WTC11 (cell line): Measurements from ENCODE around the gene KCNH8. TPM values are rescaled to one million over a fixed set of nuclear protein-coding genes. Genes with fewer than 3 reads are reported as not detected.

Experiments
- ATAC-seq: fragments of 200-7000 bp; cut with Tn5 transposase; 2 replicates; pipeline ENCODE4 v1.10.0; 2021; ENCODE audit warnings: mild to moderate bottlenecking, moderate library complexity
- CTCF ChIA-PET: fragments of 300-600 bp; sonication (Branson Sonifier 250); formaldehyde crosslinking; loops from one replicate; lab custom pipeline; 2021; ENCODE audit warnings: antibody characterized with exemption; lab: Charles Lee
- POLR2A ChIA-PET: fragments of 350-600 bp; sonication (Branson Sonifier 250); formaldehyde crosslinking; loops from one replicate; lab custom pipeline; 2021; ENCODE audit warnings: antibody characterized with exemption; lab: Charles Lee
- DNase-seq: peaks from one replicate; pipeline ENCODE4 v3.0.0; 2021; ENCODE audit warnings: low spot score
- H3K27ac Mint-ChIP-seq: 2 replicates; pipeline ENCODE4 v1.8.0; 2021; ENCODE audit warnings: mixed read lengths
- H3K27me3 Mint-ChIP-seq: 2 replicates; pipeline ENCODE4 v1.8.0; 2021; ENCODE audit warnings: low read depth, mild to moderate bottlenecking, moderate library complexity, mixed read lengths
- H3K36me3 Mint-ChIP-seq: 2 replicates; pipeline ENCODE4 v1.8.0; 2021; ENCODE audit warnings: mixed read lengths
- H3K4me1 Mint-ChIP-seq: 2 replicates; pipeline ENCODE4 v1.8.0; 2022; ENCODE audit warnings: mixed read lengths
- H3K4me3 Mint-ChIP-seq: 2 replicates; pipeline ENCODE4 v1.8.0; 2021; ENCODE audit warnings: mild to moderate bottlenecking, moderate library complexity, mixed read lengths
- H3K9me3 Mint-ChIP-seq: 2 replicates; pipeline ENCODE4 v1.8.0; 2021; ENCODE audit warnings: mixed read lengths
- ARID4B ChIP-seq: sonication (generic); formaldehyde crosslinking; IDR thresholded peaks from 2 replicates; pipeline ENCODE4 v1.8.0; 2023; ENCODE audit warnings: missing genetic modification reagents, mild to moderate bottlenecking, borderline replicate concordance
- ESRRA ChIP-seq: sonication (generic); formaldehyde crosslinking; IDR thresholded peaks from 2 replicates; pipeline ENCODE4 v1.8.1; 2022; ENCODE audit warnings: mild to moderate bottlenecking, missing genetic modification reagents, borderline replicate concordance
- FOXK1 ChIP-seq: sonication (generic); formaldehyde crosslinking; IDR thresholded peaks from 2 replicates; pipeline ENCODE4 v1.8.0; 2022; ENCODE audit warnings: mild to moderate bottlenecking, moderate library complexity, missing genetic modification reagents
- GABPB1 ChIP-seq: sonication (generic); formaldehyde crosslinking; IDR thresholded peaks from 2 replicates; pipeline ENCODE4 v1.8.1; 2023; ENCODE audit warnings: mild to moderate bottlenecking, missing genetic modification reagents
- RORB ChIP-seq: fragments of 250-450 bp; sonication (Bioruptor Pico); IDR thresholded peaks from 2 replicates; pipeline ENCODE4 v1.9.0; 2021; ENCODE audit warnings: mild to moderate bottlenecking
- USF1 ChIP-seq: sonication (generic); formaldehyde crosslinking; IDR thresholded peaks from 2 replicates; pipeline ENCODE4 v1.8.0; 2022; ENCODE audit warnings: mild to moderate bottlenecking, missing genetic modification reagents
- ZNF138 ChIP-seq: sonication (generic); formaldehyde crosslinking; conservative IDR thresholded peaks from 2 replicates; pipeline ENCODE4 v1.8.1; 2022; ENCODE audit warnings: mild to moderate bottlenecking, moderate library complexity, missing genetic modification reagents
- ZNF396 ChIP-seq: fragments of 250-450 bp; sonication (Bioruptor Pico); IDR thresholded peaks from 2 replicates; pipeline ENCODE4 v1.8.0; 2021; ENCODE audit warnings: mild to moderate bottlenecking, moderate library complexity, borderline replicate concordance
- ZNF423 ChIP-seq: fragments of 250-450 bp; sonication (Bioruptor Pico); IDR thresholded peaks from 2 replicates; pipeline ENCODE4 v2.1.2; 2022; ENCODE audit warnings: mild to moderate bottlenecking, moderate library complexity
- total RNA-seq: library from RNA; stranded (reverse); gene quantifications from 3 replicates; pipeline ENCODE4 v1.2.3, GENCODE V29; 2021
- TF ChIP-seq, protein P1 (sequence below): fragments of 250-450 bp; sonication (Bioruptor Pico); IDR thresholded peaks from 2 replicates; pipeline ENCODE4 v1.9.0; 2021; ENCODE audit warnings: mild to moderate bottlenecking
- TF ChIP-seq, protein P2 (sequence below): sonication (generic); formaldehyde crosslinking; IDR thresholded peaks from 2 replicates; pipeline ENCODE4 v1.8.1; 2023; ENCODE audit warnings: mild to moderate bottlenecking, missing genetic modification reagents, moderate library complexity
- TF ChIP-seq, protein P3 (sequence below): sonication (generic); formaldehyde crosslinking; IDR thresholded peaks from 2 replicates; pipeline ENCODE4 v1.8.0; 2022; ENCODE audit warnings: mild to moderate bottlenecking, missing genetic modification reagents
- TF ChIP-seq, protein P4 (sequence below): sonication (generic); formaldehyde crosslinking; IDR thresholded peaks from 2 replicates; pipeline ENCODE4 v1.8.1; 2023; ENCODE audit warnings: mild to moderate bottlenecking, missing genetic modification reagents, moderate library complexity

The KCNH8 gene
- total RNA-seq, 1 experiment from 2014 or later = 2.8 TPM

DNA sequence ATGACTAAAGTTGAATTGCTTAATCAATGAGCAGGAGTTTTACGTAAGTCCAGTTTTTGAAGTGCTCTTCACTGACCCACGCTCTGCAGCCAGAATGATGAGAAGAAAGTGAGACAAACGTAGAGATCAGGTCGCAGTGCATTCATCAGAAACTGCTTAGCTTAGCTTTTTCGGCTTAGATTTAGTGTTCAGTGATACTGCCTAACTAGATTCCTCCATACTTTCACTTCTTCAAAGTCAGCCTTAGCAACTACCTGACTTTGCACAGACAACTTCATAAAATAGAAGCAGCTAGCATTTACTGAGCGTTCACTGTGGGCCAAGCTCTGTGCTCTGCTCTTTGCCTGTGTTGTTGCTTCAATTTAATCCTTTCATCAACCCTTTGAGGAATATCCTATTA is 116.1 kb downstream of the KCNH8 start (continued):
- TF ChIP-seq, protein P1, sequence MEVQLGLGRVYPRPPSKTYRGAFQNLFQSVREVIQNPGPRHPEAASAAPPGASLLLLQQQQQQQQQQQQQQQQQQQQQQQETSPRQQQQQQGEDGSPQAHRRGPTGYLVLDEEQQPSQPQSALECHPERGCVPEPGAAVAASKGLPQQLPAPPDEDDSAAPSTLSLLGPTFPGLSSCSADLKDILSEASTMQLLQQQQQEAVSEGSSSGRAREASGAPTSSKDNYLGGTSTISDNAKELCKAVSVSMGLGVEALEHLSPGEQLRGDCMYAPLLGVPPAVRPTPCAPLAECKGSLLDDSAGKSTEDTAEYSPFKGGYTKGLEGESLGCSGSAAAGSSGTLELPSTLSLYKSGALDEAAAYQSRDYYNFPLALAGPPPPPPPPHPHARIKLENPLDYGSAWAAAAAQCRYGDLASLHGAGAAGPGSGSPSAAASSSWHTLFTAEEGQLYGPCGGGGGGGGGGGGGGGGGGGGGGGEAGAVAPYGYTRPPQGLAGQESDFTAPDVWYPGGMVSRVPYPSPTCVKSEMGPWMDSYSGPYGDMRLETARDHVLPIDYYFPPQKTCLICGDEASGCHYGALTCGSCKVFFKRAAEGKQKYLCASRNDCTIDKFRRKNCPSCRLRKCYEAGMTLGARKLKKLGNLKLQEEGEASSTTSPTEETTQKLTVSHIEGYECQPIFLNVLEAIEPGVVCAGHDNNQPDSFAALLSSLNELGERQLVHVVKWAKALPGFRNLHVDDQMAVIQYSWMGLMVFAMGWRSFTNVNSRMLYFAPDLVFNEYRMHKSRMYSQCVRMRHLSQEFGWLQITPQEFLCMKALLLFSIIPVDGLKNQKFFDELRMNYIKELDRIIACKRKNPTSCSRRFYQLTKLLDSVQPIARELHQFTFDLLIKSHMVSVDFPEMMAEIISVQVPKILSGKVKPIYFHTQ = no peak
- TF ChIP-seq FOXK1 (CRISPR knock-in tag) = no peak
- TF ChIP-seq, protein P2, sequence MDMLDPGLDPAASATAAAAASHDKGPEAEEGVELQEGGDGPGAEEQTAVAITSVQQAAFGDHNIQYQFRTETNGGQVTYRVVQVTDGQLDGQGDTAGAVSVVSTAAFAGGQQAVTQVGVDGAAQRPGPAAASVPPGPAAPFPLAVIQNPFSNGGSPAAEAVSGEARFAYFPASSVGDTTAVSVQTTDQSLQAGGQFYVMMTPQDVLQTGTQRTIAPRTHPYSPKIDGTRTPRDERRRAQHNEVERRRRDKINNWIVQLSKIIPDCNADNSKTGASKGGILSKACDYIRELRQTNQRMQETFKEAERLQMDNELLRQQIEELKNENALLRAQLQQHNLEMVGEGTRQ (CRISPR knock-in tag) = no peak
- TF ChIP-seq ZNF423 (CRISPR knock-in tag) = no peak
- no peak for TF ChIP-seq ESRRA
- TF ChIP-seq, protein P3, sequence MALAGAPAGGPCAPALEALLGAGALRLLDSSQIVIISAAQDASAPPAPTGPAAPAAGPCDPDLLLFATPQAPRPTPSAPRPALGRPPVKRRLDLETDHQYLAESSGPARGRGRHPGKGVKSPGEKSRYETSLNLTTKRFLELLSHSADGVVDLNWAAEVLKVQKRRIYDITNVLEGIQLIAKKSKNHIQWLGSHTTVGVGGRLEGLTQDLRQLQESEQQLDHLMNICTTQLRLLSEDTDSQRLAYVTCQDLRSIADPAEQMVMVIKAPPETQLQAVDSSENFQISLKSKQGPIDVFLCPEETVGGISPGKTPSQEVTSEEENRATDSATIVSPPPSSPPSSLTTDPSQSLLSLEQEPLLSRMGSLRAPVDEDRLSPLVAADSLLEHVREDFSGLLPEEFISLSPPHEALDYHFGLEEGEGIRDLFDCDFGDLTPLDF = no peak

DNA sequence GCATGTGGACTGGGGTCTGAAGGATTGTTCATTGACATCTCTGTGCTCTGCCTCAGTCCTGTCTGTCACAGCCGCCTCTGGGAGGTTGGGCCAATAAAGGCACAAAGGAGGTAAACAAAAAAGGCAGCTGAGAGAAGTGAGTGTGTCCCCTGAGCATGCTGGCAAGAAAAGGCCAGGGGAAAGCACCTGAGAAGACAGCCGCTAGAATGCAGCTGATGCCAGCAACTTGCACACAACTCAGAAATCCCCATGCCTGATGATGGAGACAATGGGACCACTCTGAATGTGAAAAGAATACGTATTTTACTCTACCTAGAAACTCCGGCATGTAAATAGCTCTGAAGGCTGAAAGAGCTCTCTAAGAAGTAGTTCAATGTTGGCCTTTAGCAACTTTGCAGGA is 118.7 kb downstream of the KCNH8 start:
- ATAC-seq = peak; percentile 96
- Mint-ChIP-seq H3K27ac (peak overlapping the region; percentile 40), H3K27me3 (no peaks in the 10 kb centered on the region), H3K4me3 (0 out of 2 replicates have a peak overlapping the region, but pooled peaks have one; percentile 6), H3K4me1 (peaks cover 46% of the 10 kb centered on the region), H3K9me3 (no peaks in the 10 kb centered on the region), H3K36me3 (no peaks in the 10 kb centered on the region)
- ChIA-PET CTCF (interaction anchor here (1.0 to 1.4 kb wide), 2 partner anchors 11 to 16 kb away, joined by 6 read pairs; no protein-coding TSS in a partner anchor), POLR2A (interaction anchor here (1.0 kb wide), 1 partner anchor 120 kb away, joined by 3 read pairs; no protein-coding TSS in a partner anchor)
- DNase-seq = peak; percentile 41
- TF ChIP-seq ZNF138 (CRISPR knock-in tag) (no peak), GABPB1 (CRISPR knock-in tag) (no peak), USF1 (CRISPR knock-in tag) (no peak), FOXK1 (CRISPR knock-in tag) (peak; percentile 30; the same call in 1 of the 2 replicates)

GRCh38 chr3:19270481-19270880 is 122.2 kb downstream of the KCNH8 start:
- H3K4me3 Mint-ChIP-seq = no peak overlapping the region
- ChIA-PET CTCF (no interaction called here), POLR2A (no interaction called here)
- H3K36me3 Mint-ChIP-seq = no peaks in the 10 kb centered on the region
- TF ChIP-seq ARID4B (CRISPR knock-in tag) (no peak), ZNF396 (no peak), RORB (CRISPR knock-in tag) (no peak)
- TF ChIP-seq, protein P1 = no peak
- TF ChIP-seq, protein P4, sequence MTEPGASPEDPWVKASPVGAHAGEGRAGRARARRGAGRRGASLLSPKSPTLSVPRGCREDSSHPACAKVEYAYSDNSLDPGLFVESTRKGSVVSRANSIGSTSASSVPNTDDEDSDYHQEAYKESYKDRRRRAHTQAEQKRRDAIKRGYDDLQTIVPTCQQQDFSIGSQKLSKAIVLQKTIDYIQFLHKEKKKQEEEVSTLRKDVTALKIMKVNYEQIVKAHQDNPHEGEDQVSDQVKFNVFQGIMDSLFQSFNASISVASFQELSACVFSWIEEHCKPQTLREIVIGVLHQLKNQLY = no peak
- no peaks in the 10 kb centered on the region for H3K27me3 Mint-ChIP-seq
- no peak overlapping the region for H3K27ac Mint-ChIP-seq
- peaks cover 47% of the 10 kb centered on the region for H3K4me1 Mint-ChIP-seq
- no peak for ATAC-seq
- no peak for DNase-seq
- H3K9me3 Mint-ChIP-seq = no peaks in the 10 kb centered on the region
